ENCODE measurements around the gene DUOX1.

The DUOX1 gene

DNA sequence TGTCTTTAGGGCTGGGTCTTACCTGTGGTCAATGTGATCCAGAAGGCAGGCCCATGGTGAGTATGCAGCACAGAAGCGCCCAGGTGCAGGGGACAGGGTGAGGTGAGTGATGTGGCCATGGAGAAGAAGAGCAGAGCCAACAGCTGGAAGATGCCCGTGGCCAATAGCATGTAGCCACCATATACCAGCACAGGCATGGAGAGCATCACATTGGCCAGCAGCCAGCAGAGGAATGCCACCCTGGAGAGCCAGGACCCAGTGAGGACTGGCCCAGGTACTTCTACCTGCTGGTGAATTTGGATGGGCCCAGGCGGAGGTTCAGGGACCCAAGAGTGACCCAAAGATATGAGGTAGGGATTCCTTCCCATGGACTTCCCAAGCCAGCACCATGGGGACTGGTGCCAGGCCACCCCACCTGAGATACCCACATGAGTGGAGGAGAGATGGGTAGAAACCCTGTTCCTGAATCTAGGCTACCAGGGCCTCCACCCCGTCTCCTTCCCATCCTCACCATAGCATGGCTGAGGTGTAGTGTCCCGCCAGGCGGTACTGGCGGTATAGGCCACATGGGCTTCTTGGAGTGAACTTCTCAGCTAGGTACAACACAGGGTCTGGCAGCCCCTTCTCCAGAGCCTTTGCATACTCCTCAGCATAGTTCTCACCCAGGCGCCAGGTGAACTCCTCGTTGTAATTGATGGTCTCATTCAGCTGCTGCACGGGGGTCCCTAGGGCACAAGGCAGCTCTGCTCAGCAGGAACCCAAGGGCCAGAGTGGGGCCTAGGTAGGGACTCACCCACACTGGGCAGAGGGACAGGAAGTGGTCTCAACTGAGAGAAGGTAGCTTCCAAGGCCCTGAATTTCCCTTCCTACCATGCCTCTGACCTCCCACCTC is 9.5 kb upstream of the DUOX1 start:
- Histone ChIP-seq H3K27me3 (ENCODE audit: control insufficient read depth in 1 of 2, insufficient read depth in 1 of 2, low read length in 2 of 2) (peaks cover 40 to 63% of the 10 kb centered on the region in 2 experiments), H4K8ac (ENCODE audit: low read length) (no peak overlapping the region), H2BK120ac (ENCODE audit: low read depth, low read length) (no peak overlapping the region), H3K4me2 (ENCODE audit: low read length, poor library complexity, severe bottlenecking) (no peak overlapping the region), H3K9me3 (ENCODE audit: control insufficient read depth, low read length) (no peaks in the 10 kb centered on the region), H2BK15ac (ENCODE audit: low read depth, poor library complexity, severe bottlenecking) (no peak overlapping the region), H3K23ac (ENCODE audit: low read length in 2 of 2) (no peak overlapping the region), H3K4me3 (ENCODE audit: insufficient read depth in 1 of 2, low read depth in 1 of 2, low read length in 2 of 2) (no peak overlapping the region), H3K79me1 (replicated peaks; ENCODE audit: low read length, poor library complexity, severe bottlenecking) (no peaks in the 10 kb centered on the region), H2AFZ (ENCODE audit: low read depth, low read length) (no peak overlapping the region), H2BK5ac (ENCODE audit: low read depth, low read length, poor library complexity, severe bottlenecking) (no peak overlapping the region), H3K18ac (ENCODE audit: low read depth in 1 of 2, low read length in 2 of 2) (no peak overlapping the region), H3K36me3 (ENCODE audit: control insufficient read depth in 1 of 2, insufficient read depth in 2 of 2, low read depth in 1 of 2, low read length in 2 of 2) (no peaks in the 10 kb centered on the region), H3K27ac (ENCODE audit: low read length, poor library complexity, severe bottlenecking) (no peak overlapping the region), H2AK5ac (ENCODE audit: low read length, severe bottlenecking) (no peak overlapping the region), H2BK12ac (ENCODE audit: low read length in 2 of 2) (no peak overlapping the region), H3K9ac (ENCODE audit: low read length) (no peak overlapping the region), H3K4me1 (ENCODE audit: control insufficient read depth, insufficient read depth, low read depth, low read length) (peaks cover 16% of the 10 kb centered on the region), H3K4ac (ENCODE audit: low read depth in 1 of 2, low read length in 2 of 2) (no peak overlapping the region), H4K91ac (ENCODE audit: low read length) (no peak overlapping the region), H3K14ac (ENCODE audit: low read length in 2 of 2) (no peak overlapping the region)
- 94% methylated on average over 8 of the region's 10 CpGs for WGBS
- no peak for DNase-seq

DNA sequence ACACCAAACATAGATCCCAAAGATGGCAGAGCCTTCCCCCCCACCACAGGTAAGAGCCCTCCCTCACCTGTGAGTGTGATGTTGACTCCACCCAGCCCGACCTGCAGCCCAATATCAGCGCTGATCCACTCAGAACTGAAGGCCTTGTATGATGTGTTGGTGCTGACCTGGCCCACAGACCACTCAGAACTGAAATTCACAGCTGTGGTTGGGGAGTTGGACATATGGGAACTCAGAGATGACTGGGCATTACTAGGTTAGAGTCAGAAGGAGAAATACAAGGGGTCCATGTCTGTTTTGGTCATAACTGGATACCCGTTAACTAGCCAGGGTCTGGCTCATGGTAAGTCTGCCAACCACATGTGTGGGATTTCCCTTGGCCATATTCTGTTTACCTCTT is 8.8 kb upstream of the DUOX1 start:
- Histone ChIP-seq H3K9ac (ENCODE audit: low read length) (no peak overlapping the region), H3K14ac (ENCODE audit: low read length in 2 of 2) (no peak overlapping the region), H3K4me3 (ENCODE audit: insufficient read depth in 1 of 2, low read depth in 1 of 2, low read length in 2 of 2) (no peak overlapping the region), H3K4ac (ENCODE audit: low read depth in 1 of 2, low read length in 2 of 2) (no peak overlapping the region), H3K79me1 (replicated peaks; ENCODE audit: low read length, poor library complexity, severe bottlenecking) (no peaks in the 10 kb centered on the region), H2AFZ (ENCODE audit: low read depth, low read length) (no peak overlapping the region), H3K36me3 (ENCODE audit: control insufficient read depth in 1 of 2, insufficient read depth in 2 of 2, low read depth in 1 of 2, low read length in 2 of 2) (no peaks in the 10 kb centered on the region), H4K91ac (ENCODE audit: low read length) (no peak overlapping the region), H3K23ac (ENCODE audit: low read length in 2 of 2) (peak overlapping the region in 1 of 2 experiments; percentile 26), H3K27ac (ENCODE audit: low read length, poor library complexity, severe bottlenecking) (no peak overlapping the region), H3K4me1 (ENCODE audit: control insufficient read depth, insufficient read depth, low read depth, low read length) (peaks cover 16% of the 10 kb centered on the region), H3K27me3 (ENCODE audit: control insufficient read depth in 1 of 2, insufficient read depth in 1 of 2, low read length in 2 of 2) (peaks cover 40 to 63% of the 10 kb centered on the region in 2 experiments), H3K4me2 (ENCODE audit: low read length, poor library complexity, severe bottlenecking) (no peak overlapping the region), H2BK12ac (ENCODE audit: low read length in 2 of 2) (no peak overlapping the region), H2BK120ac (ENCODE audit: low read depth, low read length) (no peak overlapping the region), H3K18ac (ENCODE audit: low read depth in 1 of 2, low read length in 2 of 2) (no peak overlapping the region), H2AK5ac (ENCODE audit: low read length, severe bottlenecking) (no peak overlapping the region), H2BK15ac (ENCODE audit: low read depth, poor library complexity, severe bottlenecking) (no peak overlapping the region), H2BK5ac (ENCODE audit: low read depth, low read length, poor library complexity, severe bottlenecking) (no peak overlapping the region), H3K9me3 (ENCODE audit: control insufficient read depth, low read length) (no peaks in the 10 kb centered on the region), H4K8ac (ENCODE audit: low read length) (no peak overlapping the region)
- 89% methylated on average over 3 of the region's 3 CpGs for WGBS
- no peak for DNase-seq

DNA sequence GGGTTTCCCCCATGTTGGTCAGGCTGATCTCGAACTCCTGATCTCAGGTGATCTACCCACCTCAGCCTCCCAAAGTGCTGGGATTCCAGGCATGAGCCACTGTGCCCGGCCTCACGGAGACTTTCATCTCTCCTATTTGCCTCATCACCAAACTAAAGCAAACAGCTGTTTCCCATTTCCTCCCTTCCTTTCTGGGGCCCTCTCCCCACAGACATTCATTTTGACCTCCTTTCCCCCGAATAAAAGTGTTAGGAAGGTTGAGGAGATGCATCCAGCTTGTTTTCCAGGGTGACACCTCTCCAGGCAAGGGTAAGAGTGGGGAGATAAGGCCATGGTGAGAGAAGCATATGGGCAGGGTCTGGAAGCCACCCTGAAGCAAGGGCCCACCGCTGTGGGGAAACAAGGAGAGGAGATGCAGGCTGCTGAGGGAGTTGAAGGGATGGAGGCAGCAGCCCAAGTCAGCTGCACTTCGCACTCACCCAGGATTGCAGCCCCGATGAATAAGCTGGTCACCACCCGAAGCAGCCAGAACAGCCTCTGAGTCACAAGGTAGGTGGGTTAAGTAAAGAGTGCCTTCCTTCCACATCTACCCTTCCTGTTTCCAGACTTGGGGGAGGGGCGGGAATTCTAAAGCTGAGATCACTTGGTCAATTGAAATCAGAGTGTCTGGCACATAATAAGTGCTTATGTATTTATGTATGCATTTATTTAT is 7.9 kb upstream of the DUOX1 start:
- H3K36me3 ChIP-seq (ENCODE audit: control insufficient read depth in 1 of 2, insufficient read depth in 2 of 2, low read depth in 1 of 2, low read length in 2 of 2) = no peaks in the 10 kb centered on the region
- H3K27me3 ChIP-seq (ENCODE audit: control insufficient read depth in 1 of 2, insufficient read depth in 1 of 2, low read length in 2 of 2) = peaks cover 36 to 58% of the 10 kb centered on the region in 2 experiments
- H4K91ac ChIP-seq (ENCODE audit: low read length) = no peak overlapping the region
- no peaks in the 10 kb centered on the region for H3K9me3 ChIP-seq (ENCODE audit: control insufficient read depth, low read length)
- no peak overlapping the region for H2AK5ac ChIP-seq (ENCODE audit: low read length, severe bottlenecking)
- H2BK5ac ChIP-seq (ENCODE audit: low read depth, low read length, poor library complexity, severe bottlenecking) = no peak overlapping the region
- H3K4me3 ChIP-seq (ENCODE audit: insufficient read depth in 1 of 2, low read depth in 1 of 2, low read length in 2 of 2) = peak overlapping the region in 1 of 2 experiments; percentile 52
- H3K18ac ChIP-seq (ENCODE audit: low read depth in 1 of 2, low read length in 2 of 2) = no peak overlapping the region
- no peak overlapping the region for H3K4ac ChIP-seq (ENCODE audit: low read depth in 1 of 2, low read length in 2 of 2)
- no peak overlapping the region for H4K8ac ChIP-seq (ENCODE audit: low read length)
- WGBS = 65% methylated on average over 6 of the region's 9 CpGs
- H3K4me1 ChIP-seq (ENCODE audit: control insufficient read depth, insufficient read depth, low read depth, low read length) = peaks cover 10% of the 10 kb centered on the region
- H3K9ac ChIP-seq (ENCODE audit: low read length) = peak overlapping the region; percentile 72
- no peaks in the 10 kb centered on the region for H3K79me1 ChIP-seq (replicated peaks; ENCODE audit: low read length, poor library complexity, severe bottlenecking)
- H2BK120ac ChIP-seq (ENCODE audit: low read depth, low read length) = no peak overlapping the region
- H2AFZ ChIP-seq (ENCODE audit: low read depth, low read length) = no peak overlapping the region
- H3K27ac ChIP-seq (ENCODE audit: low read length, poor library complexity, severe bottlenecking) = no peak overlapping the region
- no peak overlapping the region for H2BK12ac ChIP-seq (ENCODE audit: low read length in 2 of 2)
- no peak overlapping the region for H2BK15ac ChIP-seq (ENCODE audit: low read depth, poor library complexity, severe bottlenecking)
- DNase-seq = peak; percentile 51
- no peak overlapping the region for H3K4me2 ChIP-seq (ENCODE audit: low read length, poor library complexity, severe bottlenecking)
- H3K23ac ChIP-seq (ENCODE audit: low read length in 2 of 2) = no peak overlapping the region
- no peak overlapping the region for H3K14ac ChIP-seq (ENCODE audit: low read length in 2 of 2)

DNA sequence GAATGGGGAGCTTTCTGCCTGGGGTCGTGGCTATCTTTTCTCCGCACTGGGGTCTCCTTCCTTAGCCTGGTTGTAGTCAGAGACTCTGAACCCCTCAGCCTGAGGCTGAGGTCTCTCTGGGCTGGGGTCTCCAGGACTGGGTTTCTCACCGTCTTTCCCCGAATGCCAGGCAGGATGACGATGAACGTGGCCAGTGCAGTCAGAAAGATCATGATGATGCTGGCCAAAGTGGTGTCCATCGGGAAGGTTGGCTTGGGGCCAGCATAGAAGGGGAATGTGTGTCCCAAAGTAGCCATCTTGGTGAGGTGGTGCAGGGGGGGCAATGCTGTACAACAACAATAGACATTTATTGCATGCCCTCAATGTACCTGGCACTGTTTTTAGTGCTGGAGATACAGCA is 7.1 kb upstream of the DUOX1 start:
- H2BK120ac ChIP-seq (ENCODE audit: low read depth, low read length) = no peak overlapping the region
- no peak overlapping the region for H2BK5ac ChIP-seq (ENCODE audit: low read depth, low read length, poor library complexity, severe bottlenecking)
- no peak overlapping the region for H3K4me2 ChIP-seq (ENCODE audit: low read length, poor library complexity, severe bottlenecking)
- H3K14ac ChIP-seq (ENCODE audit: low read length in 2 of 2) = no peak overlapping the region
- H2BK15ac ChIP-seq (ENCODE audit: low read depth, poor library complexity, severe bottlenecking) = no peak overlapping the region
- H3K9me3 ChIP-seq (ENCODE audit: control insufficient read depth, low read length) = no peaks in the 10 kb centered on the region
- H3K18ac ChIP-seq (ENCODE audit: low read depth in 1 of 2, low read length in 2 of 2) = no peak overlapping the region
- no peak overlapping the region for H4K8ac ChIP-seq (ENCODE audit: low read length)
- no peak overlapping the region for H3K27ac ChIP-seq (ENCODE audit: low read length, poor library complexity, severe bottlenecking)
- H3K4me3 ChIP-seq (ENCODE audit: insufficient read depth in 1 of 2, low read depth in 1 of 2, low read length in 2 of 2) = no peak overlapping the region
- H2AK5ac ChIP-seq (ENCODE audit: low read length, severe bottlenecking) = no peak overlapping the region
- H3K23ac ChIP-seq (ENCODE audit: low read length in 2 of 2) = no peak overlapping the region
- no peak overlapping the region for H2AFZ ChIP-seq (ENCODE audit: low read depth, low read length)
- DNase-seq = no peak
- no peak overlapping the region for H2BK12ac ChIP-seq (ENCODE audit: low read length in 2 of 2)
- peaks cover 5% of the 10 kb centered on the region for H3K4me1 ChIP-seq (ENCODE audit: control insufficient read depth, insufficient read depth, low read depth, low read length)
- H3K36me3 ChIP-seq (ENCODE audit: control insufficient read depth in 1 of 2, insufficient read depth in 2 of 2, low read depth in 1 of 2, low read length in 2 of 2) = no peaks in the 10 kb centered on the region
- H4K91ac ChIP-seq (ENCODE audit: low read length) = no peak overlapping the region
- H3K27me3 ChIP-seq (ENCODE audit: control insufficient read depth in 1 of 2, insufficient read depth in 1 of 2, low read length in 2 of 2) = peaks cover 31 to 54% of the 10 kb centered on the region in 2 experiments
- H3K9ac ChIP-seq (ENCODE audit: low read length) = no peak overlapping the region
- H3K4ac ChIP-seq (ENCODE audit: low read depth in 1 of 2, low read length in 2 of 2) = no peak overlapping the region
- no peaks in the 10 kb centered on the region for H3K79me1 ChIP-seq (replicated peaks; ENCODE audit: low read length, poor library complexity, severe bottlenecking)
- 91% methylated on average over 7 of the region's 7 CpGs for WGBS

Data from mesenchymal stem cell (in vitro differentiated cells and primary cell).